HG02840 (cell line): ENCODE data around the gene C7orf25.
A peak's percentile ranks its signal among the peaks of the same experiment; 100 is the strongest.

ENCODE experiments used
- ATAC-seq: cut with Tn5 transposase; IDR thresholded peaks from one replicate; pipeline ENCODE4 v1.9.1; 2021; ENCODE audit warnings: mild to moderate bottlenecking, moderate library complexity, moderate number of reproducible peaks; ENCODE audit not compliant: unreplicated experiment, low FRiP score

The C7orf25 gene

DNA sequence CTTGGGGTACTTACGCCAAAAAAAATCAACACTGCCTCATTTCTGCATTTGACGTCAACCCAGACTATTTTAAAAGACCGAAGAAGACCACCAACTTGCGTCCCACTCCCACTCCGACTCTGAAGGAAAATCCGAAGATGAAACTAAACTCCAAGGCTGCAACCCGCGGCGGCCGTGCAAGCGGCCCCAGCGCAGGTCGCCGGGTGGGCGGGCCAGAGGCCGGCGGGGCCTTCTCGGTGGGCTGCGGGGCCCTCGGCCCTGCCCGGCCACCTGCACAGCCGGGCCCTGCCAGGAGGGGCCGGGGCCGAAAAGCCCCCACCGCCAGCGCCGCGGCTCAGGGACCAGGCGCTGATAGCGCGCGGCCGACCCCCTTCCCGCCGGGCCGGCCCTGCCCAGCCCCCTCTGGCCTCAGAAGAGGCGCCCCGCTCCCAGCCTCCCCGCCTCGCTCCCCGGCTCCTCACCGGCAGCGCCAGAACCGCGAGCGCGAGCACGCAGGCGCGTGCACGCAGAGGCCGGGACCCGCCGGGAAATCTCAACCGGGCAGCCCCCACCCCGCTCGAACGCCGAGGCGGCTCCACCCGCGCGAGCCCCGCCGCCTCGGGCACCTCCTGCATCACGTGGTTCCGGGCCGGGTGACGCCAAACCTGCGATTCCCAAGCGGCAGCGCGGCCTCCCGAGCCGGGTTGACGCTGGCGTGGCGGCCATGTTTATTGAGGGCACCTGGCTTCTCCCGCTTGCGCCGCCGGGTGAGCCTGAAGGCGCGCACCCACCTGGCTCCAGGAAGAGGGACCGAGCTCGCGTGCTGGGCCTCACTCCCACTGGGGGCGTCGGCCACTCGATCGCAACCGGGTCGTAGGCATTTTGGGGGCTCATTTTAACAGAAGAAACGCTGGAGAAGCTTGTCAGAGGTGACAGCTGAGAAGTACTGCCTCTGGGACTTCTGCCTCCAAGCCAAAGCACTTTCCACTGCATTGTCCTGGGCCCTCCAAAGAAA lies at the start of gene C7orf25:
Gene C7orf25 (minus strand): TSS at position 617 of the 994 bp plus-strand sequence. CDS start 1,170 bp downstream, outside the sequence.
- ATAC-seq: peak; percentile 90

DNA sequence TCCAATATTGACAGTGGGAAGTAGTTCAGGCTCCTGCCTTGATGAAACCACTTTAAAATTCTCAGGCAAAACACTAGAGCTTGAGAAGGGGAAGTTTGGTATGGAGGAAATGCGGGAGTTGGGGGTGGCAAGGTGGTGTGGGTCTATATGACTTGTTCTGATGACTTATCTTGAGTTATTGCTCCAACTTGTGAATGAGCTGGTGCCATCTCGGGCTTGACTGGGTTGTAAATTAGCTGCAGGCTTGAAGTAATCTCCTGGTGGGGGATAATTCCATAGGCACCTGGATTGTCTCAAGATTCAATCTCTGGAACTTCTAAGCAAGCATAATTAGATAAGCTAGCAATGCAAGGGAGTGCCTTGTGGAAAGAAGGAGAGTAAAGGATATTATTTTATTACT lies 49.3 kb upstream of the C7orf25 start:
- no peak for ATAC-seq

DNA sequence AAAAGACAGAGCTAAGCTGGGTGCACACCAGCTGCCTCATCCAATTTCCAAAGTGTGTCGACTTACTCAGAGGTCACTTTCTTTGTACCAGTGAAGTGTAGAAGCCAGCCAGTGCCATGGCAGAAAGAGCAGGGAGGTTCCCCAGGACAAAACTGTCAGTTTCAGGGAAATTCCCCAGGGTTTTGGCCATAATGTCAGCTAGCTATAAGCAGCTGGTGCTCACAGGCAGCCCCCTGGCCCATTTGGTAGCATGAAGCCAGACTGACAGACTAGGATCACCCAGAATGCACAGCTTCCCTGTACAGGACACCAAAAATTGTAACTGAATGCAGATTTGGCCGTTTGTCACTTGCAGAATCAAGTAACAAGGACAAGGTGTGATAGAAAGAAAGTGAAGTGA lies 48.9 kb upstream of the C7orf25 start:
- ATAC-seq: no peak

DNA sequence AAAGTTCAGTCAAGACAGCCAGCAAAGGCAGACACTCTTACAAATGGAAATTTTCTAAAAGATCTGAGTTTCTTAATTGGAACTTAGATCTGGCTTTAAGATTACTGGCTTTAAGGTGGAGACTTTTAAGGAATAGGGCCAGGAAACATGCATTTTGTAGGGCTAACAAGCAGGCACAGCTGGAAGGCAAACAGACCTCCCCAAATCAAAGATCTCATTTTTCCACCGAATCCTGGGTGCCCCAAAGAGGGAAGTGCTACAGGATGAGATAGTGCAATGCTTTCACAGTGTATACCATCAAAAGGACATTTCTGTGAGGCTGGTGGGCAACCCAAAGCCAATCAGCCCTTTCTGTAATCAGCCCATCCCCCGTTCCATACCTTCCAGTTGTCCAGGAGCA lies 47.7 kb upstream of the C7orf25 start:
- no peak for ATAC-seq

DNA sequence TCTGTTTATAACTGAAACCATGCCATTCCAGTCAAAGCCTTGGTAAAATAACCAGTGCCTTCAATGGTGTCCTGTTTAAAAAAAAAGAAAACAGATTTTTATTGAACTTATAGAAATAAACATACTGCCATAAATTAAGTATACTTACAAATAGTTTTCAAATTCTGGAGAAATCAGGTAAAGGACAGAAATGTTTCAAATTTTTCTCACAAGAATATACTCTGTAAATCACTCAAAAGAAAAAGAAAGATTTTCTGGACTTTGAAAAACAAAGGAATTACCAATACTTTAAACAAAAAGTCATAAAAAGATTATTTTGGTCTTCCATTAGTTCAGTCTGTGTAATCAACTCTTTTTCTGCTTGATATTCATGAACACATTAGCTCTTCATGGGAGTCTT lies 44.2 kb upstream of the C7orf25 start:
- no peak for ATAC-seq

GRCh38 chr7:42953994-42954393 lies 42.1 kb upstream of the C7orf25 start:
- no peak for ATAC-seq

GRCh38 chr7:42952328-42952727 lies 40.5 kb upstream of the C7orf25 start:
- no peak for ATAC-seq

- ATAC-seq: no peak
Measured at GRCh38 chr7:42950417-42950816, 38.5 kb upstream of the C7orf25 start.

DNA sequence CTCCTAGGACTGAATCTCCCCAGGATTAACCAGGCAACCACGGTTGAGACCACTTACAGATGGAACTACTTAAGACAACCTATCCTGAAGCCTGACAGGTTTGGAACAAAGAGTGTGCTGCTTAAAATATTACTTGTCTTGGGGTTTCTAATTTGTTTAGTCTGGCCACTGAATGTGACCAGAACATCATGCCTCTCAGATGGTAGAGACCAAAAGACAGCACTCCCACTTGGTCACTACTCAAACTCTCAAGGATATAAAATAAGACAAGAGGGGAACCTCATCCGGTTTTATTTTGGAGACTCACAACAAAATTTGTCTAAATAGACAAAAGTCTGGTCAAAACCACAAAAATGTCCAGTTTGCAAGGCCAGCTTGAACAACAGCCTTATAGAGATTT lies 35.7 kb upstream of the C7orf25 start:
- no peak for ATAC-seq

DNA sequence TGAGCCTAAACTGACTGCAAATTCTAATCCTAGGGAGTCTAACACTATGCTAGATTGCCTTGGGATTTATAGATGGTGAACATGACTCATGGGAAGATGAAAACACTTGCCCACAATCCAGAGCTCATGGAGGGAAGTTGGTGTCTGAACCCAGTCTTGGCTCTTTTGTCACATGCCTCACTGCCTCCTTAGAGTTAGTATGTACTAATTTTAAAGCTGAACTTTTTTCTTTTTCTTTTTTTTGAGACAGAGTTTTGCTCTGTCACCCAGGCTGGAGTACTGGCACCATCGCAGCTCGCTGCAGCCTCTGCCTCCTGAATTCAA lies 34.7 kb upstream of the C7orf25 start:
- ATAC-seq: no peak

DNA sequence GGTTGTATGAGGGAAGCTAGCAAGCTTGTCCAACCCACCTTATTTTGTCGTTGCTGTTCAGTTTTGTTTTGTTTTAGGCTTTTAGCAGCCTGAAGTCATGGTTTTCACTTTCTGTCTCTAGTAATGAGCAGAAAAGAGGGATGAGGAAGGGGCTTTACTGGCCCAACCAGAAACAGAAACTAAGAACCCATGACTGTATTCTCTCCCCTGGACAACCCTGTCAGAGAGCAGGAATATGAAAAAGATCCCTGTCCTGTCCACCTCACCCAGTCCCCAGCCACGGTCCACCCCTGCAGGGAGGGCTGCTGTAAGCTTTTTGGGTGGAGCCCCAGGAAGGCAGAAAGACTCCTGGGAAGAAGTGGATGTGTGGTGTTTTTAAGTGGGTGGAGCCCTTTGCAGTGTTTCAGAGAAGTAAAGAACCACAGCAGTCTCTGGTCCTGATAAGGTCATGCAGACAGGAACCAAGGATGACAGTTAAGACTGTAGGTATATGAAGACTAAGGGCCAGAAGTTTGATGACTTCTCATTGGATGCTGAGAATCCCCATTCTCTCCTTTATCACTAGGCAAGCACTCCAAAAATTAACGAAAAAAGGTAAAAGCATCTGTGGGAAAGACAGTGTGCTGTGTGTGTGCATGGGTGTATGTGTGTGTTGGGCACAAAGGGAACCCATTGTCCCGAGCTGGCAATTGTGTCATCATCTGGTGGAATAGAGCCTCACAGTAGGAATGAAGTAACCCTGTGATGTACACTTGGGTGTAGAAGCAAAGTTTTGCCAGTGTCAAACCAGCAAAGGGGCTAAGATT lies 34.2 kb upstream of the C7orf25 start:
- no peak for ATAC-seq

GRCh38 chr7:42940985-42941847 lies 29.3 kb upstream of the C7orf25 start:
- ATAC-seq: no peak

GRCh38 chr7:42939457-42940240 lies 27.8 kb upstream of the C7orf25 start:
- ATAC-seq: no peak

DNA sequence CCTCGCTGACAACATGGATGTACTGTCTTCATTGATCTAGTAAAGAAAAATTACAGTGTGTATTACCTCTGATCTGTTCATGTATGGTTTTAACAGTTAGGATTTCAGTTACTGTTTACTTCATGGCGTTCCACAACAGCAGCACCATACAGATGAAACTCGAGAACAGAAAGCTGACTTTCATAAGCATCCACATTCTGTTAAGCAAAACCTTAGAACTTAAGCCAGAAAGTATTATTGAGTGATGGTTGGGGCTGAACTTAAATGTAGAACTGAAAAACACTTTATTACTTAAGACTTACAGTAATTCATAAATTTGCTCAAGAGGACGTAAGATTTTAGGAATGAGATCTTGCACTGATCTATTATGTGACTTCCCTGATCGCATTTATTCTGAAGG lies 24.0 kb upstream of the C7orf25 start:
- no peak for ATAC-seq

GRCh38 chr7:42934291-42934690 lies 22.4 kb upstream of the C7orf25 start:
- no peak for ATAC-seq

GRCh38 chr7:42932811-42933591 lies 21.1 kb upstream of the C7orf25 start:
- ATAC-seq: no peak

DNA sequence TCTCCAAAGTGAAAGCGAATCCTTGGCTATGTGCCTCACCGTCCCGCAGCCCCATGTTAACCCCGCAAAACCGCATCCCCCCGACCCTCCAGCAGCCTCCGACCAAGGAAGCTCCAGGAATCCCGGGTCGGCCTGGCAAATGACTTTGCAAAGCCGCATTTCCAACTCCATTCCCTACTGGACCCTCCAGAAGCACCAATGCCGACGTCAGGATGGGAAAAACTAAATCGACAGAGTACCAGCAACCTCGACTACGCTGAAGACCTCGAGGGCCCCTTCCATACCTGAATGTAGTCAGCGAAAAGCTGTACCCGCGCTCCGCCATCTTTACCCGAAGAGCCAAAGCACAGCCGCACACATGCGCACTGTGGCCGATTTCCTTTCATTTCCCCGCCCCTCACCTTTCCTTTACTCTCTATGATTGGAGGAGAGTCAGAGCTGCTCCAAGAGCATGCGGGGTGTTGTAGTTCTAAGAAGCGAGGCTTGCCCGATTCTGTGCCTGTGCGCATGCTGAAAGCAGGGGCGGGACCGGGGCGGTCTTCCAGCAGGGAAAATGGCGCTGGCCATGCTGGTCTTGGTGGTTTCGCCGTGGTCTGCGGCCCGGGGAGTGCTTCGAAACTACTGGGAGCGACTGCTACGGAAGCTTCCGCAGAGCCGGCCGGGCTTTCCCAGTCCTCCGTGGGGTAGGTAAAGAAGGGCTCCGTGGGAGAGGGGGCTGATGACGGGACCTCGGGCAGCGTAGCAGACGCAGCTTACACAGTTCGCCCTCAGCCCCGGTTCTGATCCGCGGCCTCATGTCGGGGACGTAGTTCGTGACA lies 20.2 kb upstream of the C7orf25 start, which contains the start of the genes MRPL32 and PSMA2:
Gene MRPL32 (plus strand): TSS at position 543 of the 818 bp plus-strand sequence. CDS start 11 bp downstream, at position 554.
Gene PSMA2 (minus strand): TSS at position 341 of the 818 bp plus-strand sequence. CDS start 16 bp downstream, at position 325.
- ATAC-seq: peak; percentile 100

DNA sequence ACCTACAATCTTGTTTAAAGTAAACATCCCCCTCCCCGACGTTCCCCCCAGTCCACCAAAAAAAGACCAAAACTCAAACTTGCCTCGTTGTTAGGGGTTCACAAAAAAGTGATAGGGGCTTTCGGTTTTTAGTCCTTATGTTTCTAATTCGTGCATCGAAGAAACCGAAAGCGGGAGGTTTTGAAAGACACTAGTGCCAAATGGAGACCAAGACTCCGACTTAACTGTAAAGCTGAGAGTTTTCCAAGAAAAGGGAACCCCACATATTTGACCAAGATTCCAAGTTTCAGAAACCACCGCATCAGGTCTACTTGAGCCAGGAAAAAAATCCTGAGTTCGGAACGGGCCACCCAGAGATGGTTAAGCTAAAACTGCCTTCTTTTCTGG lies 19.6 kb upstream of the C7orf25 start:
- no peak for ATAC-seq
